ENCODE measurements around the gene LCP1. TPM values are rescaled to one million over a fixed set of nuclear protein-coding genes. Genes with fewer than 3 reads are reported as not detected.

The LCP1 gene
- total RNA-seq, 1 donor = 44.9 TPM

GRCh38 chr13:46101002-46101401, 81.0 kb downstream of the LCP1 start:
- no peak overlapping the region for H3K4me3 ChIP-seq (ENCODE audit: low read depth, low read length)
- TF ChIP-seq CTCF (IDR thresholded peaks at IDR 0.05; ENCODE audit: insufficient read depth, low read depth, low read length) = no peak
- DNase-seq (ENCODE audit: low read depth) = no peak

- TF ChIP-seq CTCF (IDR thresholded peaks at IDR 0.05; ENCODE audit: insufficient read depth, low read depth, low read length) = no peak
- H3K4me3 ChIP-seq (ENCODE audit: low read depth, low read length) = no peak overlapping the region
- DNase-seq (ENCODE audit: low read depth) = no peak
These were observed 81.7 kb downstream of the LCP1 start for GRCh38 chr13:46100191-46100815.

GRCh38 chr13:46097663-46098062, 84.3 kb downstream of the LCP1 start:
- TF ChIP-seq CTCF (IDR thresholded peaks at IDR 0.05; ENCODE audit: insufficient read depth, low read depth, low read length) = no peak
- no peak overlapping the region for H3K4me3 ChIP-seq (ENCODE audit: low read depth, low read length)
- DNase-seq (ENCODE audit: low read depth) = no peak

GRCh38 chr13:46097015-46097414, 85.0 kb downstream of the LCP1 start:
- no peak overlapping the region for H3K4me3 ChIP-seq (ENCODE audit: low read depth, low read length)
- DNase-seq (ENCODE audit: low read depth) = no peak
- TF ChIP-seq CTCF (IDR thresholded peaks at IDR 0.05; ENCODE audit: insufficient read depth, low read depth, low read length) = no peak

GRCh38 chr13:46094478-46094877, 87.5 kb downstream of the LCP1 start:
- no peak overlapping the region for H3K4me3 ChIP-seq (ENCODE audit: low read depth, low read length)
- DNase-seq (ENCODE audit: low read depth) = no peak
- TF ChIP-seq CTCF (IDR thresholded peaks at IDR 0.05; ENCODE audit: insufficient read depth, low read depth, low read length) = no peak

- no peak overlapping the region for H3K4me3 ChIP-seq (ENCODE audit: low read depth, low read length)
- DNase-seq (ENCODE audit: low read depth) = no peak
- TF ChIP-seq CTCF (IDR thresholded peaks at IDR 0.05; ENCODE audit: insufficient read depth, low read depth, low read length) = no peak
These were observed 93.0 kb downstream of the LCP1 start for GRCh38 chr13:46088821-46089562.
